ENCODE measurements around the gene TEX9. TPM values are rescaled to one million over a fixed set of nuclear protein-coding genes. Genes with fewer than 3 reads are reported as not detected.

Gene TEX9
- total RNA-seq, 1 experiment from 2014 or later, result 8.4 TPM

DNA sequence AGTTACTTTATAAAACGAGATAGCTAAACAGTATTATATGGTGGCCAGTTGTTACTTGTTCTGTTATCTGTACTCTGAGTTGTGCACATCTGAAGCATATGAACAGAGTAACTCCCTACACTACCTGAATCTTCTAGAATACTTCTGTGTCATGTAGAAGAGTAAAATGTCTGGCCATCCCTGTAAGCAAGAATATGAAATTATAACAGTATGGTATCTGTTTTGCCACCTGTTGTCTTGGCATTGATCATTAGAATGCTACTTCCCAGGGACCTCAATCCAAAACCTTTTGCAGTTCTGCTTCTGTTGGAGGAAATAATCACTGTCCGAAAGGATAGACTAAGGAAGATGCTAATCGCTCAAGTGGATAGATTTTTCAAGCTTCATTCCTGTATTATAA is 1.9 kb downstream of the TEX9 start:
- H3K14ac ChIP-seq (ENCODE audit: insufficient read depth, low read length), result no peak overlapping the region
- no peak overlapping the region for H3K18ac ChIP-seq (ENCODE audit: insufficient read length, low read depth, low read length)
- H3K27ac ChIP-seq (ENCODE audit: insufficient read length, low read depth, low read length), result no peak overlapping the region
- Mint-ChIP-seq H3K27ac (no peak overlapping the region), H3K27me3 (ENCODE audit: low read depth) (no peaks in the 10 kb centered on the region), H3K36me3 (ENCODE audit: insufficient read depth in 1 of 3, low read depth in 3 of 3) (peaks cover 0 to 6% (median 0%) of the 10 kb centered on the region in 3 experiments; a peak in 3 of 7 replicates), H3K4me3 (no peak overlapping the region), H3K4me1 (peaks cover 17 to 22% of the 10 kb centered on the region in 2 experiments), H3K9me3 (peaks cover 5% of the 10 kb centered on the region in 2 experiments)
- TF ChIP-seq, protein P1, sequence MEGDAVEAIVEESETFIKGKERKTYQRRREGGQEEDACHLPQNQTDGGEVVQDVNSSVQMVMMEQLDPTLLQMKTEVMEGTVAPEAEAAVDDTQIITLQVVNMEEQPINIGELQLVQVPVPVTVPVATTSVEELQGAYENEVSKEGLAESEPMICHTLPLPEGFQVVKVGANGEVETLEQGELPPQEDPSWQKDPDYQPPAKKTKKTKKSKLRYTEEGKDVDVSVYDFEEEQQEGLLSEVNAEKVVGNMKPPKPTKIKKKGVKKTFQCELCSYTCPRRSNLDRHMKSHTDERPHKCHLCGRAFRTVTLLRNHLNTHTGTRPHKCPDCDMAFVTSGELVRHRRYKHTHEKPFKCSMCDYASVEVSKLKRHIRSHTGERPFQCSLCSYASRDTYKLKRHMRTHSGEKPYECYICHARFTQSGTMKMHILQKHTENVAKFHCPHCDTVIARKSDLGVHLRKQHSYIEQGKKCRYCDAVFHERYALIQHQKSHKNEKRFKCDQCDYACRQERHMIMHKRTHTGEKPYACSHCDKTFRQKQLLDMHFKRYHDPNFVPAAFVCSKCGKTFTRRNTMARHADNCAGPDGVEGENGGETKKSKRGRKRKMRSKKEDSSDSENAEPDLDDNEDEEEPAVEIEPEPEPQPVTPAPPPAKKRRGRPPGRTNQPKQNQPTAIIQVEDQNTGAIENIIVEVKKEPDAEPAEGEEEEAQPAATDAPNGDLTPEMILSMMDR (conservative IDR thresholded peaks at IDR 0.05), result no peak
- H3K9me3 ChIP-seq (ENCODE audit: control insufficient read depth, low read depth, low read length), result no peaks in the 10 kb centered on the region
- H3K79me2 ChIP-seq (ENCODE audit: insufficient read depth, low read length), result no peaks in the 10 kb centered on the region
- no peak overlapping the region for H2BK20ac ChIP-seq (ENCODE audit: low read depth, low read length, poor library complexity, severe bottlenecking)
- no peak overlapping the region for H4K8ac ChIP-seq (replicated peaks; ENCODE audit: insufficient read length, low read depth, low read length)
- no peak overlapping the region for H3K23ac ChIP-seq (ENCODE audit: insufficient read length, low read depth, low read length)
- no CpG with 5 or more reads among the region's 3 CpGs for WGBS (ENCODE audit: extremely low coverage, insufficient read length, low lambda C conversion rate)
- H3K23me2 ChIP-seq (ENCODE audit: insufficient read length, low read depth, low read length, poor library complexity, severe bottlenecking), result peaks cover 4% of the 10 kb centered on the region
- no peaks in the 10 kb centered on the region for H4K20me1 ChIP-seq (ENCODE audit: control insufficient read depth, insufficient read depth, insufficient read length)
- no peak overlapping the region for H2AK5ac ChIP-seq (ENCODE audit: insufficient read length, low read length)
- no peak overlapping the region for H4K5ac ChIP-seq (ENCODE audit: insufficient read length, low read depth, low read length)
- DNase-seq, result no peak
- no peak overlapping the region for H3K4ac ChIP-seq (ENCODE audit: low read depth, low read length)
- H3K56ac ChIP-seq (ENCODE audit: insufficient read length, low read depth, low read length), result no peak overlapping the region
- no peak overlapping the region for H3K9ac ChIP-seq (ENCODE audit: extremely low read depth, insufficient read length, low read length)
- H2BK12ac ChIP-seq (ENCODE audit: insufficient read length, low read depth, low read length), result no peak overlapping the region
- H2BK120ac ChIP-seq (ENCODE audit: low read depth, low read length, poor library complexity, severe bottlenecking), result no peak overlapping the region
- H3K79me1 ChIP-seq (ENCODE audit: insufficient read depth, low read depth, low read length, poor library complexity, severe bottlenecking), result no peaks in the 10 kb centered on the region
- no peaks in the 10 kb centered on the region for H3K27me3 ChIP-seq (ENCODE audit: insufficient read depth, low read length)
- no peaks in the 10 kb centered on the region; the same call in 1 of the 2 replicates for H3K4me1 ChIP-seq (ENCODE audit: insufficient read depth, low read length)
- no peak overlapping the region for H4K91ac ChIP-seq (ENCODE audit: insufficient read length, low read depth, low read length)
- H3T11ph ChIP-seq (ENCODE audit: low read length), result no peak overlapping the region
- H2BK15ac ChIP-seq (ENCODE audit: low read depth, low read length), result no peak overlapping the region
- H2AFZ ChIP-seq (ENCODE audit: low read length), result no peak overlapping the region
- no peak overlapping the region for H2BK5ac ChIP-seq (ENCODE audit: insufficient read length, low read length)
- H3K4me2 ChIP-seq (ENCODE audit: insufficient read depth, insufficient read length, low read length), result no peak overlapping the region
